Measurements from ENCODE around the gene TACC3. TPM values are rescaled to one million over a fixed set of nuclear protein-coding genes. Genes with fewer than 3 reads are reported as not detected.

The TACC3 gene
- total and polyA plus RNA-seq, 4 donors: 8.4 to 42.3 (median 21.8) TPM

DNA sequence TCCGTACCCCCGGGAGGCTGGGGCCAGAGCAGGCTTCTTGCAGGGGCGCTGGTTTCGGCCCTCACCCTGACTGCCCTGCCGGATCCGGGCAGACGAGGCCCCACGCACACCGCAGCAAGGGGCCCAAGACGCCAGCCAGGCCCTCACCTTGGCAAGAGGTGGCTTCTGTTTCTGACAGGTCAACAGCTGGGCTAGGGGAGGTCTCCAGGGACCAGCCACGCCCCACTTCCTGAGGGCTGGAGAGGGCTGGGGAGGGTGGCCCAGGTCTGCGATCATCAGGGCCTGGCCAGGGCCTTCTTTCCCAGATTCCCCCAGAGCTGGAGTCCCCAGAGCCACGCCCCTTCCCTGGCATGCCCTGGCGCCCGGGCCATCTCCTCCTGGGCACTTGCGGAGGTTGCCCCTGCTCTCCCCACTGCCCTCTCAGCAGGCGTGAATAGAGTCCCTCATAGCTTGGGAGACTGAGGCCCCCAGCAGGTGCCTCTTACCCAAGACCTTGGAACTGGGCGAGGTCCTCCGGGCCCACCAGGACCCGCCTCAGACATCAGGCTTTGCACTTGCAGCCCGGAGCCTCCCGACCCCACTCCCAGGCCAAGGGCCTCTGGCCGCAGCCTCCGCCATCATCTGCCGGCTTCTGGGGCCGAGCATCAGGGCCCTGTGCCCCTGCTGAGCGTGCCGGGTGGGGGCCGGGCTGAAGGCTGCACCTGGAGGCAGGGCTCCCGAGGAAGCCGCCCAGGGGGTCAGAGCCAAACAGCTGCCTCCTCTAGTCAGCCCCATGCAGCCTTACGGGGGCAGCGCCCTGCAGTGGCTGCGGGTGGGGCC is 65.4 kb downstream of the TACC3 start:
- H3K27ac ChIP-seq (ENCODE audit: low read depth, low read length): no peak overlapping the region
- H3K27me3 ChIP-seq (ENCODE audit: control insufficient read depth, insufficient read depth, low read length): peaks cover under 1% of the 10 kb centered on the region
- H3K9me3 ChIP-seq (ENCODE audit: control insufficient read depth, insufficient read depth, low read length): peaks cover 2% of the 10 kb centered on the region
- peaks cover 8% of the 10 kb centered on the region for H3K36me3 ChIP-seq (ENCODE audit: control insufficient read depth, insufficient read depth, low read length)
- peaks cover 50% of the 10 kb centered on the region for H3K4me1 ChIP-seq (ENCODE audit: control insufficient read depth, insufficient read depth, low read length)
- 86% methylated on average over 34 of the region's 34 CpGs for WGBS (ENCODE audit: insufficient coverage)
- no peak overlapping the region for H3K4me3 ChIP-seq (ENCODE audit: low read depth, low read length)
- no peak for DNase-seq (ENCODE audit: low read depth in 4 of 6, low spot score in 6 of 6)

DNA sequence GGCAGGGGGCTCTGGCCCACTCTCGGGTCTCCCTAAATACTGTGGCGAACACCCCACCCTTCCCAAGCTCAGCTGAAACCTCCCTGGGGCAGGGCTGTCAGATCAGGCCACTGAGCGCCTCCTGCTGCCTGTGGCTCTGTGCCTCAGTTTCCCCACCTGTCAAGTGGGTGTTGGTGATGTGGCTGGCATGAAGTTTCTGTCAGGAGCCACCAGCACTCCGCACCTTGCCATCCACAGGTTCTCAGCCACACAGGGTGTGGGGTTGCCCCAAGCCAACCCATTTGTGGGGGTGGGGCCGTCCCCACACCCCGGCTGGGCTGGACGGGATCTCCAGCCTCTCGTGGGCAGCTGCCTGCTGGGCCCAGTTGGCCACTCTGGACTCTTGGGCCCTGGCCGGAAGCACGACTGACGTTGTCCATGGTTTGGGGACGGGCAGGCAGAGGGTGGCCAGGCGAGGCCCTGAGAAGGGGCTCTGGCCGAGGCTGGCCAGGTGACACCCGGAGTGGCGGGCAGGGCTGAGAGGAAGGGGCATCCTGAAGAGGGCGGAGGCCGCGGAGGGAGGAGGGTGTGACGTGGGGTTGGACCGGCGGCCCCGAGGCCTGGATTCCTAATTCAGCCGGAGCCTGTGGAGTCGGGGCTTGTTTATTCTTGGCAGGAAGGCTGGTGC is 66.2 kb downstream of the TACC3 start:
- Histone ChIP-seq H3K36me3 (ENCODE audit: control insufficient read depth, insufficient read depth, low read length) (peaks cover 8% of the 10 kb centered on the region), H3K27me3 (ENCODE audit: control insufficient read depth, insufficient read depth, low read length) (peaks cover 8% of the 10 kb centered on the region), H3K4me3 (ENCODE audit: low read depth, low read length) (no peak overlapping the region), H3K27ac (ENCODE audit: low read depth, low read length) (no peak overlapping the region), H3K9me3 (ENCODE audit: control insufficient read depth, insufficient read depth, low read length) (peaks cover 2% of the 10 kb centered on the region), H3K4me1 (ENCODE audit: control insufficient read depth, insufficient read depth, low read length) (peaks cover 50% of the 10 kb centered on the region)
- 57% methylated on average over 15 of the region's 25 CpGs for WGBS (ENCODE audit: insufficient coverage)
- DNase-seq (ENCODE audit: low read depth in 4 of 6, low spot score in 6 of 6): no peak

DNA sequence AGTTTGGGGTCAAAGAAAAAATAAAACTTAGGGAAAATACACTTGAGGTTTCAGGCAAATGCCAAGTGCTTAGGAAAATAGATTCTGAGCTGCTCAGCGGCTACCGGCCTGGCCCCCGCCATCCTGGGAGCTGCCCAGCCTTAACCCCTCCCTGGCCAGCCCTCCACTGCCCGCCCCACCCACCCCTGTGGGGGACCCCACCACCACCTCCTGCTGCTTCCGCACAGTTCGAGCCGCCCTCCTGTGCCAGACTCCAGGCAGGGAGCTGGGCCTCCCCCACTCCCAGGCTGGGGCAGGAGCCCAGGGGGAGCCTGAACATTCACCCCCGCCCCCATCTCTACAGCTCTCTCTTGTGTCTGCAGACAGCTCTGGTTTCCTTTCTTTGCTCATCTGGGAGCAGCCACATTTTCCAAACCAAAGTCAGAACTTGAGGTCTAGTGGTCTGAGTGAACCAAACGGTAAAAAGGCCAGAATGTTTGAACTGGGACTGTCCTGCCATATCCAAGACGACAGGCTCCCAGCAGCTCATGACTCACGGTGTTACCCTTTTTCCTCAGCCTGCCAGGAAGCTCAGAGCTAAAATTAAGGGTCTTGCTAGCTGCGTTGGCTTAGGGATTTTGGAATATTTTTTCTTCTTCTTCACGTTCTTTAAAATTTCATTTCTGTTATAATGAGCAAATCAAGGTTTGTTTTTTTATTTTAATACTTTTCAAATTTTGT is 67.1 kb downstream of the TACC3 start:
- Histone ChIP-seq H3K9me3 (ENCODE audit: control insufficient read depth, insufficient read depth, low read length) (peaks cover 2% of the 10 kb centered on the region), H3K27ac (ENCODE audit: low read depth, low read length) (no peak overlapping the region), H3K4me3 (ENCODE audit: low read depth, low read length) (no peak overlapping the region), H3K4me1 (ENCODE audit: control insufficient read depth, insufficient read depth, low read length) (peaks cover 47% of the 10 kb centered on the region), H3K27me3 (ENCODE audit: control insufficient read depth, insufficient read depth, low read length) (peaks cover 11% of the 10 kb centered on the region), H3K36me3 (ENCODE audit: control insufficient read depth, insufficient read depth, low read length) (peaks cover 8% of the 10 kb centered on the region)
- 46% methylated on average over 8 of the region's 13 CpGs for WGBS (ENCODE audit: insufficient coverage)
- DNase-seq (ENCODE audit: low read depth in 4 of 6, low spot score in 6 of 6): no peak

DNA sequence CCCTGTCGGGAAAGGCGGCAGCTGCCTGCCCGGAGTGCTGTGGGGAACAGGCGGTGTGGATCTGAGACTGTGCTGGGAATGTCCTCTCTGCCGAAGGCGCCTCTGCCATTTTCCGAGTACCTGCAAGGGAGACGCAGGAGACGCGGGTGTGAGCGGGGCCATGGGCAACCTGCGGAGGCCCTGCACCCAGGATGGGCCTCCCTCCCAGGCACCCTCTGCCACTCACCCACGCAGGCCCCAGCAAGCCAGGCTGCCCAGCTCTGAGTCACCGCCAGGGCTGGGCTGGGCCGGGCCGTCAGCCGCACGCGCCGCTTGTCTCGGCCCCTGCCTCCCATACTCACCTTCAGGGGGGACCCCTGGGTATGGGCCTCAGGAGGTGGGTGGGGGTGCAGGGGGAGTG is 68.2 kb downstream of the TACC3 start:
- Histone ChIP-seq H3K4me1 (ENCODE audit: control insufficient read depth, insufficient read depth, low read length) (peaks cover 41% of the 10 kb centered on the region), H3K9me3 (ENCODE audit: control insufficient read depth, insufficient read depth, low read length) (peaks cover 2% of the 10 kb centered on the region), H3K27me3 (ENCODE audit: control insufficient read depth, insufficient read depth, low read length) (peaks cover 16% of the 10 kb centered on the region), H3K36me3 (ENCODE audit: control insufficient read depth, insufficient read depth, low read length) (peaks cover 14% of the 10 kb centered on the region), H3K4me3 (ENCODE audit: low read depth, low read length) (no peak overlapping the region), H3K27ac (ENCODE audit: low read depth, low read length) (no peak overlapping the region)
- no peak for DNase-seq (ENCODE audit: low read depth in 4 of 6, low spot score in 6 of 6)
- whole genome bisulfite sequencing (ENCODE audit: insufficient coverage): 81% methylated on average over 13 of the region's 21 CpGs

DNA sequence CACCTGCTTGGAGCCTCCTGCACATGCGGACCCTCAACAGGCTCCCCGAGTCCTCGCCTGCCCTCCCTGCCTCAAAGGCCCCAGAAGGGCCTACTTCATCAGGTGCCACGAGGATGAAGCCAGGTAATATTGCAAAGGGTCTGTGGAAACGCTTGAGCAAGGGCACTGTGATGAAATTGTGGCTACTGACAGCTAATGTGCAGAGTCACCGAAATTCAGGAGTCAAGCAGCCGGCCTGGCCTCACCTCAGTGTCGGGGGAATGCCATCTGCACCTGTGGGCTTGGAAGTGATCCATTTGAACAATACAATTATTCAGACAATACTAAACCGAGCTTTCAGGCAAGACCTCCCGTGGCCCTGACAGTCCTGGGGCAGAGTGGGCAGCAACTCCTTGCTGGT is 68.7 kb downstream of the TACC3 start:
- H3K36me3 ChIP-seq (ENCODE audit: control insufficient read depth, insufficient read depth, low read length): peaks cover 15% of the 10 kb centered on the region
- no peak for DNase-seq (ENCODE audit: low read depth in 4 of 6, low spot score in 6 of 6)
- peaks cover 2% of the 10 kb centered on the region for H3K9me3 ChIP-seq (ENCODE audit: control insufficient read depth, insufficient read depth, low read length)
- WGBS (ENCODE audit: insufficient coverage): 84% methylated on average over 10 of the region's 10 CpGs
- H3K27me3 ChIP-seq (ENCODE audit: control insufficient read depth, insufficient read depth, low read length): peaks cover 17% of the 10 kb centered on the region
- peaks cover 38% of the 10 kb centered on the region for H3K4me1 ChIP-seq (ENCODE audit: control insufficient read depth, insufficient read depth, low read length)
- H3K4me3 ChIP-seq (ENCODE audit: low read depth, low read length): no peak overlapping the region
- H3K27ac ChIP-seq (ENCODE audit: low read depth, low read length): no peak overlapping the region

DNA sequence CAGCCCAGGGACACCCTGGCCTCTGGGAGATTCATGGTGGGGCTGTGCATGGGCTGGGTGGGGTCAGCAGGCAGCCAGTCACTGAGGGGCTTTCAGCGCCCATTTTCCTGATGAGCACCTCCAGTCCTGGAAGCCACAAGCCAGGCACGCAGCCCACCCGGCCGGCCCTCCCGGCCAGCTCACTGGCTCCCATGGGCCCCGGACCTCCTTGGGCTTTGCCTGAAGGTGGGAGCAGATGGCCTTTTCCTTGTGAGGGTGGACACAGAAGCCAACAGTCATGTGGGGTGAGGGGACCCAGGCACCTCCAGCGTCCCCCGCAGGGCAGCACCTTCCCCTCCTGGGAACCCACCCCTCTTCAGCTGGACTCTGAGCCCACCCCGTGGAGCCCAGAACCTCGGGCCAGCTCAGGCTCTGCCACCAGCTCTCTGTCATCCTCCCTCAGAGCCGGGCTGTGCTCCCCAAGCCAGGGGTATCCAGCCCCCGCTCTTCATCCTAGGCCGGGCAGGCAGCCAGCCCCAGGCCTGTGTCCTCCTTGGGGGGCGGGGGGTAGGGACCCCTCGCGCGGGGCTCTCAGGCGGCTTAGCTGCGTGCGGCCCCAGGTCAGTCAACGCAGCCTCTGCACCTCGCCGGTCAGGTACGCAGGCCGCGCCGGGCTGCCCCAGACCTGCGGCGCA is 71.0 kb downstream of the TACC3 start:
- H3K9me3 ChIP-seq (ENCODE audit: control insufficient read depth, insufficient read depth, low read length): peaks cover 2% of the 10 kb centered on the region
- H3K4me1 ChIP-seq (ENCODE audit: control insufficient read depth, insufficient read depth, low read length): peaks cover 51% of the 10 kb centered on the region
- no peak overlapping the region for H3K27ac ChIP-seq (ENCODE audit: low read depth, low read length)
- no peak overlapping the region for H3K4me3 ChIP-seq (ENCODE audit: low read depth, low read length)
- 33% methylated on average over 26 of the region's 29 CpGs for WGBS (ENCODE audit: insufficient coverage)
- H3K27me3 ChIP-seq (ENCODE audit: control insufficient read depth, insufficient read depth, low read length): peaks cover 33% of the 10 kb centered on the region
- peak in 1 of 6 donors; percentile 43 for DNase-seq (ENCODE audit: low read depth in 4 of 6, low spot score in 6 of 6)
- peaks cover 27% of the 10 kb centered on the region for H3K36me3 ChIP-seq (ENCODE audit: control insufficient read depth, insufficient read depth, low read length)

DNA sequence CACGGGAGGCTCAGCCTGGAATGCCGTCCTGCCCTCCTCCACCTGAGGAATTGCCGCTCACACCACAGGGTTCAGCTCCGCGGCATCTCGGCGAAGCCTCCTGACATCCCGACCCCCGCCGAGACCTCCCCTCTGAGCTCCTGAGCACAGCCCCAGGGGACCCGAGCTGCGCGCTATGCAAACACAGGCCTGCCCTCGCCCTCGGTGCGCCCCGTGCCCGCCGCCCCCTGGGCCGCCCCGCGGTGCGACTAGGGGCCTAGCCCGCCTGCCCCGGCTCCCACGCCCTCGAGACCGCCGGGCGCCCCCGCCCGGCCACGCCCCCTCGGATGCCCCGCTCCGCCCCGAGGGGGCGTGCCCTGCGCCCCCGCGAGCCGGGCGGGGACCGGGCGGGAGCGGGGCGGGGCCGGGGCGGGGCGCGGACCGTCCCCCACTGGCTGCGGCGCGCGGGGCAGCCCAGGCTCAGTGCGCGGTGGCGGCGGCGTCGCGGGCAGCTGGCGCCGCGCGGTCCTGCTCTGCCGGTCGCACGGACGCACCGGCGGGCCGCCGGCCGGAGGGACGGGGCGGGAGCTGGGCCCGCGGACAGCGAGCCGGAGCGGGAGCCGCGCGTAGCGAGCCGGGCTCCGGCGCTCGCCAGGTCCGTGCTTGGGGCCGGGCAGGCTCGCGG is 71.6 kb downstream of the TACC3 start, which contains the start of gene FGFR3:
Gene FGFR3 (plus strand): TSS at position 462 of the 664 bp plus-strand sequence. CDS start 642 bp downstream, outside the sequence.
- DNase-seq (ENCODE audit: low read depth in 4 of 6, low spot score in 6 of 6): peak in 2 of 6 donors; percentile 45 to 76
- Histone ChIP-seq H3K27me3 (ENCODE audit: control insufficient read depth, insufficient read depth, low read length) (peaks cover 33% of the 10 kb centered on the region), H3K4me3 (ENCODE audit: low read depth, low read length) (peak within 1 kb of the TSS; percentile 45), H3K9me3 (ENCODE audit: control insufficient read depth, insufficient read depth, low read length) (peaks cover 2% of the 10 kb centered on the region), H3K36me3 (ENCODE audit: control insufficient read depth, insufficient read depth, low read length) (peaks cover 31% of the 10 kb centered on the region), H3K4me1 (ENCODE audit: control insufficient read depth, insufficient read depth, low read length) (peaks cover 51% of the 10 kb centered on the region), H3K27ac (ENCODE audit: low read depth, low read length) (peak within 1 kb of the TSS; percentile 52)
- under 1% methylated on average over 84 of the region's 95 CpGs for WGBS (ENCODE audit: insufficient coverage)

DNA sequence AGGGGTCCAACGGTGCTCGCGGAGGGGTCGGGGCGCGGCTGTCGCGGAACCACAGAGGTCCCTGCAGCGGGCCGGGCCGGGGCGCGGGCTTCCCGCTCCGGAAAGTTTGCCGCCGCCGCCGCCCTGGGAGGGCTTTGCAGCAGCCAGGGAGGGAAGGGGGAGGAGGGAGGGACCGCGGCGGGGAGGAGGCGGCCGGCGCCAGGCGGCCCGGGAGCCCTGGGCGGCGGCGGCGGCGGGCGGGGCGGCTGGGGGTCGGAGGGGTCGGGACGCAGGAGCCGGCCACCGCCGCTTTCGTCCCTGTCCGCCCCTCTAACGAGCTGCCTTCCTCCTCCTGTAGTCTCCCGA is 72.1 kb downstream of the TACC3 start:
- WGBS (ENCODE audit: insufficient coverage): 0% methylated on average over 36 of the region's 44 CpGs
- no peak overlapping the region for H3K27ac ChIP-seq (ENCODE audit: low read depth, low read length)
- H3K4me3 ChIP-seq (ENCODE audit: low read depth, low read length): no peak overlapping the region
- peaks cover 51% of the 10 kb centered on the region for H3K4me1 ChIP-seq (ENCODE audit: control insufficient read depth, insufficient read depth, low read length)
- peaks cover 36% of the 10 kb centered on the region for H3K36me3 ChIP-seq (ENCODE audit: control insufficient read depth, insufficient read depth, low read length)
- H3K9me3 ChIP-seq (ENCODE audit: control insufficient read depth, insufficient read depth, low read length): peaks cover 2% of the 10 kb centered on the region
- no peak for DNase-seq (ENCODE audit: low read depth in 4 of 6, low spot score in 6 of 6)
- peaks cover 33% of the 10 kb centered on the region for H3K27me3 ChIP-seq (ENCODE audit: control insufficient read depth, insufficient read depth, low read length)

Measured in spinal cord (tissue), 10 donors.